Right lung (tissue), 5 donors: ENCODE results near the gene NCOA1. TPM values are rescaled to one million over a fixed set of nuclear protein-coding genes. Genes with fewer than 3 reads are reported as not detected.

ENCODE experiments used
- polyA plus RNA-seq, 5 donors: library from polyadenylated mRNA; unstranded; fragments of 120-200 nt; gene quantifications; one replicate each; pipeline versions ENCODE4 v1.2.1 to v1.2.3, GENCODE V29; 2013; ENCODE audit warnings: inconsistent platforms in 1 of 5, low replicate concordance in 1 of 5; ENCODE audit not compliant: insufficient read length in 5 of 5, insufficient read depth in 1 of 5

The NCOA1 gene
- polyA plus RNA-seq, 5 donors, result 44.3 to 67.1 (median 61.0) TPM

Other genes with a start within 250 kb of the NCOA1 start
- gene ITSN2, start 130.7 kb upstream of the NCOA1 start, polyA plus RNA-seq, result 10 to 100 TPM; 26.7 to 43.4 (median 37.7) TPM